ENCODE measurements around the gene DIPK1A.

DIPK1A gene

GRCh38 chr1:92854101-92854785 lies 107.0 kb downstream of the DIPK1A start:
- H3K4me3 ChIP-seq (ENCODE audit: low read depth, low read length) = no peak overlapping the region
- no peak for TF ChIP-seq CTCF (IDR thresholded peaks at IDR 0.05; ENCODE audit: low read depth, low read length)

- no peak overlapping the region for H3K4me3 ChIP-seq (ENCODE audit: low read depth, low read length)
- no peak for TF ChIP-seq CTCF (IDR thresholded peaks at IDR 0.05; ENCODE audit: low read depth, low read length)
Observed at GRCh38 chr1:92853299-92853698, 108.0 kb downstream of the DIPK1A start.

- no peak for TF ChIP-seq CTCF (IDR thresholded peaks at IDR 0.05; ENCODE audit: low read depth, low read length)
- no peak overlapping the region for H3K4me3 ChIP-seq (ENCODE audit: low read depth, low read length)
Observed at GRCh38 chr1:92851729-92852128, 109.5 kb downstream of the DIPK1A start.

GRCh38 chr1:92850019-92850418 lies 111.2 kb downstream of the DIPK1A start:
- no peak for TF ChIP-seq CTCF (IDR thresholded peaks at IDR 0.05; ENCODE audit: low read depth, low read length)
- no peak overlapping the region for H3K4me3 ChIP-seq (ENCODE audit: low read depth, low read length)

GRCh38 chr1:92848201-92848600 lies 113.1 kb downstream of the DIPK1A start:
- no peak overlapping the region for H3K4me3 ChIP-seq (ENCODE audit: low read depth, low read length)
- TF ChIP-seq CTCF (IDR thresholded peaks at IDR 0.05; ENCODE audit: low read depth, low read length) = no peak

GRCh38 chr1:92845908-92846307 lies 115.4 kb downstream of the DIPK1A start:
- no peak overlapping the region for H3K4me3 ChIP-seq (ENCODE audit: low read depth, low read length)
- no peak for TF ChIP-seq CTCF (IDR thresholded peaks at IDR 0.05; ENCODE audit: low read depth, low read length)

- no peak for TF ChIP-seq CTCF (IDR thresholded peaks at IDR 0.05; ENCODE audit: low read depth, low read length)
- no peak overlapping the region for H3K4me3 ChIP-seq (ENCODE audit: low read depth, low read length)
Observed at GRCh38 chr1:92844439-92844838, 116.8 kb downstream of the DIPK1A start.
